T1000 (cell line): Measurements from ENCODE around the gene KLHL40.

ENCODE experiments used
- DNase-seq: peaks from one replicate; lab custom pipeline; 2025; ENCODE audit warnings: mixed read lengths; lab: John Stamatoyannopoulos, UW

KLHL40 gene

GRCh38 chr3:42656680-42657610 is 28.4 kb upstream of the KLHL40 start:
- DNase-seq: no peak

- DNase-seq: no peak
These were observed 27.7 kb upstream of the KLHL40 start for GRCh38 chr3:42657675-42658074.

- DNase-seq: no peak
These were observed 27.1 kb upstream of the KLHL40 start for GRCh38 chr3:42658091-42658770.

GRCh38 chr3:42658771-42659390 is 26.5 kb upstream of the KLHL40 start:
- DNase-seq: no peak

- DNase-seq: no peak
These were observed 25.7 kb upstream of the KLHL40 start for GRCh38 chr3:42659451-42660130.

GRCh38 chr3:42660131-42660715 is 25.1 kb upstream of the KLHL40 start:
- DNase-seq: no peak

GRCh38 chr3:42660898-42661297 is 24.4 kb upstream of the KLHL40 start:
- no peak for DNase-seq

- no peak for DNase-seq
These were observed 23.7 kb upstream of the KLHL40 start for GRCh38 chr3:42661593-42662022.

- no peak for DNase-seq
These were observed 23.1 kb upstream of the KLHL40 start for GRCh38 chr3:42662037-42662812.

- DNase-seq: no peak
These were observed 22.4 kb upstream of the KLHL40 start for GRCh38 chr3:42662813-42663535.

- DNase-seq: no peak
These were observed 21.5 kb upstream of the KLHL40 start for GRCh38 chr3:42663581-42664437.

GRCh38 chr3:42664438-42664803 is 20.9 kb upstream of the KLHL40 start:
- DNase-seq: no peak

GRCh38 chr3:42665050-42665878 is 20.1 kb upstream of the KLHL40 start:
- no peak for DNase-seq

- no peak for DNase-seq
These were observed 19.3 kb upstream of the KLHL40 start for GRCh38 chr3:42666022-42666421.

- DNase-seq: no peak
These were observed 18.7 kb upstream of the KLHL40 start for GRCh38 chr3:42666577-42666998.

GRCh38 chr3:42667096-42667522 is 18.2 kb upstream of the KLHL40 start:
- no peak for DNase-seq

GRCh38 chr3:42667523-42668412 is 17.6 kb upstream of the KLHL40 start:
- no peak for DNase-seq
